NCI-H2107 treated with DMSO at 0.1 percent for 48 hours (cell line): ENCODE data around the gene NEDD9.

Experiments used
- DNase-seq: peaks from one replicate; lab custom pipeline; 2025; ENCODE audit not compliant: unreplicated experiment; lab: John Stamatoyannopoulos, UW

NEDD9 gene

GRCh38 chr6:11232193-11232769 lies at the start of gene NEDD9:
NEDD9 (minus strand) TSS chr6:11232668; CDS start chr6:11232515, 153 bp downstream.
- peak; percentile 61 for DNase-seq

- no peak for DNase-seq
These were observed 49.8 kb upstream of the NEDD9 start for GRCh38 chr6:11282245-11282644.

GRCh38 chr6:11280394-11280793 lies 47.9 kb upstream of the NEDD9 start:
- no peak for DNase-seq

DNA sequence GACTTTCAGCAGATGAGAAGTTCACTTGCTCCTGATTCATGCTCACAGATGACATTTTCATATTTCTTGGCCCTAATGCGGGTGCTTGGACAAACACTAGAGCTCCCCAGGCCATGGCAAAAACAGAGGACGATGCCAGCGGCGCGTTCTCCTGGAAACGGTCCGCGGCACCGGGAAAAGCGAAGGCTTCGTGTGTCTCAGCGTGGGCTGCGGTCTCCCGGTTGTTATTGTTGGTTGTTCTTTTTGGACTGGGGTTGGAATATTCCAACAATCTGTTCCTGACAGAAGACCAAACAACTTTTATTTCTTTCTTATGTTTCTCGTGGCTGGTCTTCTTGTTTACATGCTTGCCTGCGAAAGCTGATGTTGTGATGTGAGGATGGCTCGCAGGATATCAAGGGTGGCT lies 46.8 kb upstream of the NEDD9 start:
- DNase-seq: no peak

DNA sequence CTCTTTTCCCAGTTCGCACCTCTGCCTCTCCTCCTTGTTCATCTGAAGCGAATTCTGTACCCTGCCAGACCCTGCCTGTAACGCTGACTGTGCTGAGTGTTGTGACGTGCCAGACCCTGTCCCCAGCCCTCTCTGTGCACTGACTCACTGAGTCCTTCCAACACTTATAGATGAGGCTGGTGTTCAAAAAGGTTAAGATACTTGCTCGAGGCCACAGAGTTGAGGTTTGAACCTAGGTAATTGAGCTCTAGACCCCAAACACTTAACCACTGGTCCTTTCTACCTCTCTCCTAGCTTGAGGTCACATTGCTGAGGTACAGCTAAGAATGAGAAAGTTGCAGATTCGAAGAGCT lies 45.7 kb upstream of the NEDD9 start:
- DNase-seq: no peak

DNA sequence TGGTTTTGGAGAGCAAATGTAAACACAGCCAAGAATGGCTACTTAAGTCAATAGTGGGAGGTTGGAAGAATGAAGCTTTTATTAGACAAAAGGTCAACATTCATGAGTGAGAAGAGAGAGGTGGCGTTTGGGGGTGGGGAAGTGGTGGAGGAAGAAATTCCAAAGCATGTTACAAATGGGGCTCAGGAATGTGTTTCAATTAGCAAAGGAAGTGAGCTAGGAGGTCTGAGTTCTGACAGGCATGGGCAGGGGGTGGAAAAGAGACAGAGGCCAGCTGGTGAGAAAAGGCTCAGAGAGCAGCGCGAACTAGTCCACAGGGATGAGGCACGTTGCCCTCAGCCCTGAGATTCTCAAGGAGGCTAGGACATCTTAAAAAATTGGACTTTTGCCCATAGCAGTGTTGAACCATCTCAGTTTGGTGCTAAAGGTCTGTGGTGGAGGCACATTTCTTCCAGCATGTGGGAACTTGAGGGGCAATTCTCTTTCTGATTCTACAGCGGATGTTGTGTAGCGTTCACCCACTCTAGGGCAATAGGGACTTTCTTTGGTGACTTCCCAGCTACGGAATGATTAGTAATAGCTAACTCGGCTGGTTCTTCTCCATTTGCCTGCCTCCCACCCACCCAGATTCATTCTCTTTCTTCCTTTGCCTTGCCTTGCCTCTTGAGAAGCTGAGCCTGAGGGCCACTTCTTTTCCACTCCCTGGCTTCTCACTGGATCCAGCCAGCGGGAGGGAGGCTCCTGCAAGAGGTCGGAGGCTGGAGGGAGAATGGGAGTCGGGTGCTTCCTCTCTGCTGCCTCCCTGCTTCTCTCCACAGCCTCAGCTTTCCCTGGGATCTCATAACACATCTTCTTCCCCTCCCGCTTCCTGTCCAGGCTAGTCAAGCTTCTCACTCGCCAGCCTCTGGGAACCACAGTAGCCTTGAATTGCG lies 45.1 kb upstream of the NEDD9 start:
- DNase-seq: no peak

DNA sequence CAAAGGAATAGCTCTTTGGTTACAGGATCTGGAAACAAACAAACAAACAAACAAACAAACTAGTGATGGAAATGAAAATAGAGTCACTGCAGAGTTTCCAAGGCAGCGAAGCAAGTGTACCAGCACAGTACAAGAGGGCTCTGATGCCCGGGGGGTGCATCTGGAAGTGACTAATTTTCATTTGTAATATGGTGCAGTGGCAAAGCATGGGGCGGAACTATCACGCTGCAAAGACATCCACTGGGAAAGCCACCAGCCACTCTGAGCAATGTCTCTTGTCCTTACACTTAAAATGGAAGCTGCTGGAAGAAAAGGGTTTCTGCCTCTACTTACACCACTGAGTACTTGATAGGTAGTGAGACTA lies 44.4 kb upstream of the NEDD9 start:
- DNase-seq: no peak

- DNase-seq: no peak
These were observed 43.8 kb upstream of the NEDD9 start for GRCh38 chr6:11276228-11276627.

- no peak for DNase-seq
These were observed 43.1 kb upstream of the NEDD9 start for GRCh38 chr6:11275598-11275997.

- DNase-seq: no peak
These were observed 41.1 kb upstream of the NEDD9 start for GRCh38 chr6:11273406-11274065.

GRCh38 chr6:11272491-11273192 lies 40.2 kb upstream of the NEDD9 start:
- DNase-seq: no peak

DNA sequence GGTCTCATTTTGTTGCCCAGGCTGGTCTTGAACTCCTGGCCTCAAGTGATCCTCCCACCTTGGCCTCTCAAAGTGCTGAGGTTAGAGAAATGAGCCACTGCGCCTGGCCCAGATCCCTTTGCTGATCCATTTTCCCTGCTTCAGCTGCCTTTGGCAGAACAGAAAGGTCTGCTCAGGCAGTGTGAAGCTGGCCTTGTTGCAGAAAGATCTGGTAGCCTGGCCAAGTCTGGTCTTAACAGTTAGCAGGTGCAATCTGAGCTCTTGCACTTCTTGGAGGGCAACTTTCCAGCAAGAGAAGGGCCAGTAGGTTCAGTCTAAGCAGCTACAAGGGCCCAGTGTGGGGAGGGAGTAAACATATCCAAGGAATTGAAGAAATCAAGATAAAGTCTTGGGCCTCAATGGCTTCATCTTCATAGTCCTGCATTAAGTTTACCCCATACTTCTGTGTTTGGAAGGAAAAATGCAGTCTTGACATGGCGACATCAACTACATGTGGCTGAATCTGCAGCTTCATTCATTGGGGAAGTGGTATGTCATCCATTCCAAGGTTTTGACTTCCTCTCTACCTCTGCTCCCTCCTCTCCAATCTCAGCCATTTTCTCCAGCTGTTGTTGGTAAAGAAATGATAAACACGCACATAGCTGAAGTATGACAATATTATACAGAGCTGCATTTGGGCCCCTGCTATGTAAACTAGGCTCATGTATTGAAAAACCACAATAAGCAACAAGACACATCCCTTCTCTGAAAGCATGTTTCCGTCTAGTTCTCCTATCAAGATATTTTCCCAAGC lies 39.0 kb upstream of the NEDD9 start:
- DNase-seq: no peak

DNA sequence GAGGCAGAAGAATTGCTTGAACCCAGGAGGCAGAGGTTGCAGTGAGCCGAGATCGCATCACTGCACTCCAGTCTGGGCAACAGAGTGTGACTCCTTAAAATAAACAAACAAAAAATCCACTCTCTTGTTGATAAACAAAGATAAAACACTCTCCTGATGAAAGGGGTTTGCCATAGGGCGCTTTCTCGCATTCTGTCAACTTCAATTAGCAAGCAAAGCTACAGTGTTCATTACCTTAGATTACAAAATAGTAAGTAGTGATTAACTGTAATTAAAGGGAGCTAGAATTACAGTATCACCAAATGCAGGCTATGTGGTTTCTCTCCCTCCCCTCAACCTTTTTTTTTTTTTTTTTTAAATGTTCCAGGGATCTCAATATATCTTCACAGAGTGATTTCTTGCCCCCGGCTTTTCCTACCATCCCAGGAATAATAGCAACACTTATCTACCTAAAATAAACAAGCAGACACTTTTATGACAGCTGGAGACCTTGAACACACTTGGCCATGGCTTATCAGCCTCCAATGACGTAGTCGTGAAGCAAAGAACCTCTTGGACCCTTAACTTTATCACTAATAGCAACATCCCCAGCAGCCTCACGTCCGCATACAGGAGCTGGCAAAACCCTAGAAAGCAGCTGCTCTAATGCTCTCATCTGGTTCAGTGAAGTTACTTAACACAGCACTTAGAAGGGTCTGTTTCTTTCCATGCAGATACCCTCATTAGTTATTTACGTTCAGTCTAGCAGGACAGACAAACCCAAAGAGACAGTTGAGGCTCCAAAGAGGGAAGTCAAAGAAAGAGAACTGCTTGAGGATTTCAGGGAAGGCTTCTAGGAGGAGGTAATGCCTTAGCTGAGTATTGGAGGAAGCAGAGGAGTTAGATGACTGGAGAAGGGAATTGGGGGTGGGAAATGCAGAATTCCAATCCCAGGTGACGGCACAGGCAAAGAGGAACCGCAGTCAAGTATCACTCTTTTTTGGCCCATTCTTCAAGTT lies 37.9 kb upstream of the NEDD9 start:
- DNase-seq: no peak

- DNase-seq: no peak
These were observed 36.5 kb upstream of the NEDD9 start for GRCh38 chr6:11268978-11269377.

GRCh38 chr6:11266926-11267325 lies 34.5 kb upstream of the NEDD9 start:
- DNase-seq: no peak

GRCh38 chr6:11265932-11266331 lies 33.5 kb upstream of the NEDD9 start:
- DNase-seq: no peak

GRCh38 chr6:11264100-11264499 lies 31.6 kb upstream of the NEDD9 start:
- no peak for DNase-seq

DNA sequence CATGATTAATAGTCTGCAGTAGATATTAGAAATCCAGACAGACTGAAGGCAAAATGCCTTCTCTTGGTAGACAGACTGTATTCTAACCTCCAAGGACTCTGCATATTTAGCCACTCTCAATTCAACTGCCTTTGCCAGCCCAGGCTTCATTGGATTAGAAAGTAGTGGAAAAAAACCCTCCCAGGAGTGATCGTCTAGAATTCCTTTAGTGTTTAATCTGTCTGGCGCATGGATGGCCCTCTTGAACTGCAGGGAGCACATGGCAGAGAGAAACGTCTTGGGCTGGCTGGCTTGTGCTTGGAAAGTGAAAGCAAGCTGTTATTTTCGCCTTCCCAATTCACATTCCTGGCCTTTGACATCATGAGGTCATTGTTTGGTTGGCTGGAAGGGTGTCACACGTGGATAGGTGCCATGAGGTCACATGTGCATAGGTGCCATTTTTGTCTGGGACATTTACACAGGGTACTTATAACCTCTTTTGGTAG lies 30.9 kb upstream of the NEDD9 start:
- no peak for DNase-seq

DNA sequence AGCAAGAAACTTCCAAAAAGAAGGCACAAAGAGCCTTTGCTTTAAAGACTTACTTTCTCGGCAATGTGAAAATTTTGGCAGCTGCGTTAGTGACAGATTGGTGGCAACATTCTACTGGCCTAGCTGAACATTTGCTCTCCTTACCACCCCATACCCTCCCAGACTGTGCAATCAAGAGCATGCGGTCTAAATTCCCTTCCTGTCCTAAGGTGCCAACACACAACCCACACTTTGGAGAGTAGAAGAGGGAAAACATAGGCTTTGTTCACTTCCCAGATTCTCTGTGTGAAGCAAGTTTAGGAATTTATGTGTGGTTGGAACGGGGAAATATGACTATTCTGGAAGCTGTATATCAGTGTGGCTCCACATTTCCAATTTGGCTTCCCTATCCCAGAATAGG lies 29.8 kb upstream of the NEDD9 start:
- DNase-seq: no peak
